ENCODE results near the gene NTPCR.
"Not testable (repeated sequence)": the region's sequence is repeated elsewhere in the genome, so short reads cannot be mapped to it uniquely, and the experiment has no call there.

Gene NTPCR

DNA sequence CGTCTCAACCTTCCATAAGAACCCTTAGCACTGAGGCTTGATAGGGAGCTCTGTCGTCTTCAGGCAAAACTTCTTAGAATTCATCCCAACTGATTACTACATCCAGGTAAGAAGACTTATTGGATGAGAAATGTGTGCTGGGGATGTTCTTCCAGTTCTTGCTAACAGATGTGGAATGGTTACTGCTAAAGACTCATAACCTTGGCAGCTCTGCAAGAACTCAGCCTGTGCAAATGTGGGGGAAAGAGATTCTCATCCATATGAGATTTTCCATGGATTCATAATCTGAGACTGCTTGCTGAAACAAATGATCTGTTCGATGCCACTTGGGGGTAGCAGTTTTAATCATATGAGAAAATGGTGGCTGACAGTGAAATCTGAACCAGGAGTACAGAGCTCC lies 48.2 kb downstream of the NTPCR start:
- ATAC-seq, result no peak
- Mint-ChIP-seq H3K9me3 (peaks cover 12% of the 10 kb centered on the region), H3K4me3 (no peak overlapping the region), H3K36me3 (peaks cover 90% of the 10 kb centered on the region), H3K4me1 (no peaks in the 10 kb centered on the region), H3K27me3 (no peaks in the 10 kb centered on the region), H3K27ac (no peak overlapping the region)

- peaks cover 90% of the 10 kb centered on the region for H3K36me3 Mint-ChIP-seq
- no peak for ATAC-seq
- no peaks in the 10 kb centered on the region for H3K27me3 Mint-ChIP-seq
Observed at GRCh38 chr1:232999956-233000625, 49.7 kb downstream of the NTPCR start.

DNA sequence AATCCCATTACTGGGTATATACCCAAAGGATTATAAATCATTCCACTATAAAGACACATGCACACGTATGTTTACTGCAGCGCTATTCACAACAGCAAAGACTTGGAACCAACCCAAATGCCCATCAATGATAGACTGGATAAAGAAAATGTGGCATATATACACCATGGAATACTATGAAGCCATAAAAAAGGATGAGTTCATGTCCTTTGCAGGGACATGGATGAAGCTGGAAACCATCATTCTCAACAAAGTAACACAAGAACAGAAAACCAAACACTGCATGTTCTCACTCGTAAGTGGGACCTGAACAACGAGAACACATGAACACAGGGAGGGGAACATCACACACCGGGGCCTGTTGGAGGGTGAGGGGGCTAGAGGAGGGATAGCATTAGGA lies 53.2 kb downstream of the NTPCR start:
- not testable (repeated sequence) for ATAC-seq, H3K27me3 Mint-ChIP-seq, H3K9me3 Mint-ChIP-seq, H3K27ac Mint-ChIP-seq, H3K4me1 Mint-ChIP-seq, H3K4me3 Mint-ChIP-seq
- H3K36me3 Mint-ChIP-seq, result peaks cover 79% of the 10 kb centered on the region

More at GRCh38 chr1:232999956-233000625, 49.7 kb downstream of the NTPCR start:
- Mint-ChIP-seq H3K4me1 (no peaks in the 10 kb centered on the region), H3K27ac (no peak overlapping the region), H3K9me3 (no peaks in the 10 kb centered on the region), H3K4me3 (no peak overlapping the region)

DNA sequence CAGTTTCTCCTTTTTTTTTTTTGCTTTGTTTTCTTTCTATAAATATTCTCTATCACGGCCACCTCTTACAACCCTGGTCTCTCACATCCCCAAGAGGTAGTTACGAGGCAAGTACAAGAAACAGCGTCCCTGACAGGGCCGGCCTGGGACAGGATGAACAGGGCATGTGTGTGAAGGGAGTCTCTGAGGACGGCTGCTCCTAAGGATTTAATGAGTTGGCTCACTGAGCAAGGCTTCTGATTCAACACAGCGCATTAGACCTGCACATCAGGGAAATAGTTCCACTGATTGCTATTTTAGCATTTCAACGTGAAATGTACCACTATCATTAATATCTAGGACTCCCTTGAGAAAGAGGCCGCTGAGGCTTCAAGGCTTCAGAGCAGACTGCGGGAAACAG lies 54.0 kb downstream of the NTPCR start:
- Mint-ChIP-seq H3K4me3 (no peak overlapping the region), H3K27me3 (no peaks in the 10 kb centered on the region), H3K4me1 (no peaks in the 10 kb centered on the region), H3K27ac (no peak overlapping the region), H3K9me3 (no peaks in the 10 kb centered on the region), H3K36me3 (peaks cover 77% of the 10 kb centered on the region)
- ATAC-seq, result no peak

DNA sequence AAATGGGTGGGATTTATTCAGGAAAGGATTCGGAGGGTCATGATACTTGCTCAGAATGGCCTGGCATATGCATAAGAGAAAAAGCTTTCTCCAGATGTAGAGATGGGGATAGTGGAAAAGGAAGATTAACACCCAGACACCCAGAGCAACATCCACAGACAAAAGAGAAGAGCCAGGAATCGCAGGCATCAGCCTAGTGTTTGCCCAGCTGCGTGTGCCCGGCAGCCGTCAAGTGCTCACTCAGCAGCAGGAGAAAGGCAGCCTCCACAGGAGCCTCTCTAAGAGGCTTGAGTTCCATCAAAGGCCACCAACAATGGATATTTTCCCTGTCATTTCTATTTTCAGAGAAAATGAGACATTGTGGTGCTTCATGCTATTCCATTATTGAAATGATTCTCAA lies 54.7 kb downstream of the NTPCR start:
- peaks cover 73% of the 10 kb centered on the region for H3K36me3 Mint-ChIP-seq
- no peaks in the 10 kb centered on the region for H3K27me3 Mint-ChIP-seq
- H3K4me3 Mint-ChIP-seq, result no peak overlapping the region
- H3K27ac Mint-ChIP-seq, result no peak overlapping the region
- H3K4me1 Mint-ChIP-seq, result no peaks in the 10 kb centered on the region
- H3K9me3 Mint-ChIP-seq, result no peaks in the 10 kb centered on the region
- ATAC-seq, result no peak

- no peak for ATAC-seq
- no peaks in the 10 kb centered on the region for H3K4me1 Mint-ChIP-seq
- H3K27ac Mint-ChIP-seq, result no peak overlapping the region
- no peaks in the 10 kb centered on the region for H3K27me3 Mint-ChIP-seq
- peaks cover 73% of the 10 kb centered on the region for H3K36me3 Mint-ChIP-seq
- no peaks in the 10 kb centered on the region for H3K9me3 Mint-ChIP-seq
- no peak overlapping the region for H3K4me3 Mint-ChIP-seq
Observed at GRCh38 chr1:233005703-233006102, 55.3 kb downstream of the NTPCR start.

DNA sequence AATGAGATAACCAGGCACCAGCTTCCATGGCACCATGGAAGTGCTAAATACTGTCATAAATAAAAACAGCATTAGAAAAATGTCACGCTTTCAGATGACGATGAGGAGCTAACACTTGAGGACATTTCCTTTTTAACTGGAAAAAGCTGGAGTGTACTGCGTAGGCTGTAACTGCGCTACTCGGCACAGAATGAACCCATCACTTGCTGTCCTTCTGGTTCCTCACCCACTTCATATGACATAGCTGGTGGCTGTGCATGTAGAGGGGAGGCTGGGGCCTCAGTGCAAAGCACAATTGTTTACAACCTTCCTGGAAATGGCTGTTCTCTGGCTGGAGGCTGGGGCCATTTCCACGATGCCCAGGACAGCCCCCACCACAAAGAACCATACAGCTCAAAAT lies 55.7 kb downstream of the NTPCR start:
- H3K27me3 Mint-ChIP-seq, result no peaks in the 10 kb centered on the region
- no peak for ATAC-seq
- no peak overlapping the region for H3K27ac Mint-ChIP-seq
- no peak overlapping the region for H3K4me3 Mint-ChIP-seq
- H3K4me1 Mint-ChIP-seq, result no peaks in the 10 kb centered on the region
- no peaks in the 10 kb centered on the region for H3K9me3 Mint-ChIP-seq
- H3K36me3 Mint-ChIP-seq, result peaks cover 72% of the 10 kb centered on the region

GRCh38 chr1:233006541-233006973 lies 56.1 kb downstream of the NTPCR start:
- Mint-ChIP-seq H3K4me1 (no peaks in the 10 kb centered on the region), H3K4me3 (no peak overlapping the region), H3K27me3 (no peaks in the 10 kb centered on the region), H3K27ac (no peak overlapping the region), H3K36me3 (peaks cover 72% of the 10 kb centered on the region), H3K9me3 (no peaks in the 10 kb centered on the region)
- no peak for ATAC-seq

DNA sequence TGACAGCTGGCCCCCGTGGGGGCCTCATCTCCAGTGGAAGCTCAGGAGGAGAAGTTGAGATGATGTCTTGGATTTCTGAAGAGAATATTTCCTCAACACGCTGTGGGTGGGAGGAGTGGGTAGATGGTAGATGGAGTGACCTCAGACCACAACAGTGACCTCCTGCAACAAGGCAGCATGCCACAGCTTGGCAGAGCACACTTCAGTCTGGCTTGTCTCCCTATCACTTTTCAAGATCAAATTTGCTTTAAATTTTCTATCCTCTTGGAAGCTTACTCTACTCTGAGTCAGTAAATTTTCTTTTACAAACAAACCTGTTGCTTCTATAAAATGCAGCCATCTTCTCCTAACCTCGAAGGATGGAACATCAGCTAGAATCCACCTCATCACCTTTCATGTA lies 59.7 kb downstream of the NTPCR start:
- no peak for ATAC-seq
- Mint-ChIP-seq H3K36me3 (peaks cover 71% of the 10 kb centered on the region), H3K9me3 (no peaks in the 10 kb centered on the region), H3K27me3 (no peaks in the 10 kb centered on the region), H3K27ac (no peak overlapping the region), H3K4me1 (no peaks in the 10 kb centered on the region), H3K4me3 (no peak overlapping the region)

DNA sequence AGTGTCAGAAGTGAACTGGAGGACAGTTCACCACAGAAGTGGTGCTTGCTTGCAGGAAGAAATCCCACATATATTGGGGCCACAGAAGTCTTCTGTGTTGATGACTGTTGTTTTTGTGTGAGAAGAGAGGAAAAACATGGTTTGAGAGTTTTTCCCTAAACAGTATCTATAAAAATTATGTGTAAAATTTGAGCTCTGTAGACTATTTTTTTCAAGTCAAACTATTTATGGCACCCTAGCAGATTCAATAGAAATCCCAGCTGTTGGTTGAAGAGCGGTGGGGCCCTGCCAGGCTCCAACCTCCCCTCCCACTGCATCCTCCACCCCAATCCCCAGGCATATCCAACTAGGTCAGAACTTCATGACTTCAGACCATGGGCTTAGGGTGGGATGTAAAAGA lies 61.6 kb downstream of the NTPCR start:
- Mint-ChIP-seq H3K36me3 (peaks cover 57% of the 10 kb centered on the region), H3K27me3 (no peaks in the 10 kb centered on the region), H3K4me3 (no peak overlapping the region), H3K27ac (no peak overlapping the region), H3K4me1 (no peaks in the 10 kb centered on the region), H3K9me3 (no peaks in the 10 kb centered on the region)
- no peak for ATAC-seq

DNA sequence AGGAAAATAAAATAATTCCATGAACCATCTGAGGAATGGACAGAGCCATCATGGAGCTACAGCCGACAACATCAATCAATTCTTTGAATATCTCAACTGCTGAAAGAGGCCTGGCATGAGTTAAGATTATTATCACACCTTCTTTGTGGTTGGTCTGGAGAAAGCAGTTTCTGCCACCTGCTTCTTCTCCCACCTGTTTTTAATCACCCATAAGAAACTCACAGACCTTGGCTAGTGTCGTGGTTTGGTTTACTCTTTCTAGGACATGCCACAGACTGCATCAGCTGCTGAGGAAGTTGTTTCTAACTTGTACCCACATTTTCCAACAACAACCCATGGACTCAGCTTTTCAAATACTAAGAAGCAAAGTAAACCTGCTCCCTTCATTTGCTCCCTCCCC lies 65.6 kb downstream of the NTPCR start:
- no peak for ATAC-seq
- Mint-ChIP-seq H3K27me3 (no peaks in the 10 kb centered on the region), H3K4me1 (no peaks in the 10 kb centered on the region), H3K4me3 (no peak overlapping the region), H3K9me3 (no peaks in the 10 kb centered on the region), H3K36me3 (peaks cover 52% of the 10 kb centered on the region), H3K27ac (no peak overlapping the region)

DNA sequence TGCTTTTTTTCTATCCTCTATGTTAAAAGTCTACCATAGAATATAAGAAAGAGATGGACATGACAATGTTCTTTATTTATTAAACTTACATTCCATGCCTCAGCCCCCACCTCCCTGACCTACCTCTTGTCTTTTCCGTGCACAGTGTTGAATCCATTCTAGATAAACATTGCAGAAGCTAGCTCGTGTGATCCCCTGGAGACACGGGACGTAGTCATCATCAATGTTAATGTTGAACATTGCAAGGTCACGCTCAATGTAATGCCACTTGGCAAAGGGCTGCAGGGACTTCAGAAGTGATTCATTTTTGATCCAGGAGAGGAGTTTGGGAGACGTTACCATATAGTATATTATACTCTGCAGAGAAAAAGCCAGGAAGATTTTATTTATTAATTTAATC lies 66.4 kb downstream of the NTPCR start:
- no peaks in the 10 kb centered on the region for H3K9me3 Mint-ChIP-seq
- H3K4me1 Mint-ChIP-seq, result no peaks in the 10 kb centered on the region
- H3K4me3 Mint-ChIP-seq, result no peak overlapping the region
- H3K27me3 Mint-ChIP-seq, result no peaks in the 10 kb centered on the region
- peaks cover 50% of the 10 kb centered on the region for H3K36me3 Mint-ChIP-seq
- no peak overlapping the region for H3K27ac Mint-ChIP-seq
- ATAC-seq, result no peak

DNA sequence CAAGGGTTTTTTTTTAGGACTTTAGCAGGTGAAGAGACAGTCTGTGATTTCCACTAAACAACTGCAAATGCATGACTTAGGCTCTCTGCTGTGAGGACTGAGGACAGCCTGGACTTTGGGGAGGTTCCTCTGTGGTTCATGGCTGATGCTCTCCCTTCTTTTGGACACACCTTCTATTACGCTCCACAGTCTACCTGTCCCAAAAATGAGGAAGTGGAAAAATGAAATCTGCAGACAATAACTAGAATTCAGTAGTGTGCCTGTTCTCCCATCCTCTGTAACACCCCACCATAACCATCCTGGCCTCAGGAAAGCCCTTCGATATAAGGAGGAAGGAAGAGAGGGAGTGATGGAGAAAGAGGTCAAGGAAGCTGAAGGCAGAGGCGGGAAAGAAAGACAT lies 68.7 kb downstream of the NTPCR start:
- ATAC-seq, result no peak
- Mint-ChIP-seq H3K36me3 (peaks cover 45% of the 10 kb centered on the region), H3K9me3 (no peaks in the 10 kb centered on the region), H3K4me3 (no peak overlapping the region), H3K4me1 (no peaks in the 10 kb centered on the region), H3K27me3 (no peaks in the 10 kb centered on the region), H3K27ac (no peak overlapping the region)

- peaks cover 42% of the 10 kb centered on the region for H3K36me3 Mint-ChIP-seq
- no peak for ATAC-seq
- H3K4me1 Mint-ChIP-seq, result no peaks in the 10 kb centered on the region
- H3K27ac Mint-ChIP-seq, result no peak overlapping the region
- no peak overlapping the region for H3K4me3 Mint-ChIP-seq
- no peaks in the 10 kb centered on the region for H3K9me3 Mint-ChIP-seq
- H3K27me3 Mint-ChIP-seq, result no peaks in the 10 kb centered on the region
Observed at GRCh38 chr1:233019778-233020325, 69.4 kb downstream of the NTPCR start.

GRCh38 chr1:233020426-233020825 lies 70.0 kb downstream of the NTPCR start:
- no peaks in the 10 kb centered on the region for H3K4me1 Mint-ChIP-seq
- peaks cover 42% of the 10 kb centered on the region for H3K36me3 Mint-ChIP-seq
- H3K27ac Mint-ChIP-seq, result no peak overlapping the region
- no peak overlapping the region for H3K4me3 Mint-ChIP-seq
- no peak for ATAC-seq
- H3K9me3 Mint-ChIP-seq, result no peaks in the 10 kb centered on the region
- no peaks in the 10 kb centered on the region for H3K27me3 Mint-ChIP-seq

- Mint-ChIP-seq H3K27me3 (no peaks in the 10 kb centered on the region), H3K36me3 (peaks cover 42% of the 10 kb centered on the region), H3K27ac (no peak overlapping the region), H3K4me1 (no peaks in the 10 kb centered on the region), H3K4me3 (no peak overlapping the region), H3K9me3 (no peaks in the 10 kb centered on the region)
- no peak for ATAC-seq
Observed at GRCh38 chr1:233022246-233022645, 71.8 kb downstream of the NTPCR start.
